Heart right ventricle (tissue), 16 donors: ENCODE results near the gene GMCL1. TPM values are rescaled to one million over a fixed set of nuclear protein-coding genes. Genes with fewer than 3 reads are reported as not detected.

Source experiments
- ATAC-seq, 8 donors: fragments of 200-7000 bp; cut with Tn5 transposase; one replicate each; pipeline ENCODE4 v1.9.1; 2020; ENCODE audit warnings: mild to moderate bottlenecking in 8 of 8, moderate library complexity in 8 of 8, moderate number of reproducible peaks in 1 of 8
- DNase-seq, 2 donors: peaks; one replicate each; pipeline ENCODE4 v3.0.0-alpha.2; 2020
- H3K27ac ChIP-seq, 10 donors: fragments of 200-600 bp; sonication (generic) in 2 of 10; one replicate each; pipeline versions ENCODE4 v1.5.0 to v1.8.0; 2020 to 2022; ENCODE audit warnings: mild to moderate bottlenecking in 3 of 10
- H3K27me3 ChIP-seq, 7 donors: fragments of 200-600 bp; one replicate each; pipeline ENCODE4 v1.8.0; 2021 to 2022; ENCODE audit warnings: mild to moderate bottlenecking in 2 of 7
- H3K36me3 ChIP-seq, 9 donors: fragments of 200-600 bp; sonication (generic) in 1 of 9; one replicate each; pipeline versions ENCODE4 v1.5.0 to v1.8.0; 2020 to 2022; ENCODE audit warnings: mild to moderate bottlenecking in 2 of 9
- H3K4me1 ChIP-seq, 9 donors: fragments of 200-600 bp; sonication (generic) in 1 of 9; one replicate each; pipeline versions ENCODE4 v1.5.0 to v1.8.0; 2020 to 2022; ENCODE audit warnings: mild to moderate bottlenecking in 4 of 9
- H3K4me3 ChIP-seq, 10 donors: fragments of 200-600 bp; sonication (generic) in 2 of 10; one replicate each; pipeline versions ENCODE4 v1.5.0 to v1.8.0; 2020 to 2022; ENCODE audit warnings: mild to moderate bottlenecking in 7 of 10, moderate library complexity in 2 of 10
- H3K9me3 ChIP-seq, 11 donors: fragments of 200-600 bp in 10 of 11; sonication (generic) in 2 of 11; one replicate each; pipeline versions ENCODE4 v1.5.0 to v1.8.0; 2013 to 2022; ENCODE audit warnings: mild to moderate bottlenecking in 2 of 11, control low read depth in 1 of 11, moderate library complexity in 1 of 11
- CTCF ChIP-seq, 9 donors: fragments of 200-600 bp; sonication (generic) in 2 of 9; IDR thresholded peaks; one replicate each; pipeline versions ENCODE4 v1.5.0 to v1.8.0; 2021 to 2022; ENCODE audit warnings: antibody characterized with exemption in 9 of 9, mild to moderate bottlenecking in 5 of 9, moderate library complexity in 1 of 9
- WGBS, 2 donors: extraction: QIAGEN DNeasy Blood & Tissue Kit; methylation state at CpG; one replicate each; pipeline ENCODE4 v1.1.7; 2013; ENCODE audit warnings: inconsistent platforms in 1 of 2; 5-methylcytosine and 5-hydroxymethylcytosine counted together
- intact Hi-C, 10 donors: fragments of 100-400 bp; cut with DNase I; formaldehyde crosslinking; loops; one replicate each; pipeline versions ENCODE4 v1.11.1 to v1.14.2; 2022
- polyA plus RNA-seq, 2 donors: library from polyadenylated mRNA; stranded (reverse); fragments of 200-250 nt; gene quantifications; one replicate each; pipeline ENCODE4 v1.2.3, GENCODE V29; 2013
- total RNA-seq, 10 donors: library from RNA; stranded (reverse); fragmentation: NEBNext Ultra II Directional in 3 of 10; extraction: Animal tissue kit (Norgen Biotek cat#: 25700) in 3 of 10; gene quantifications; one replicate each; pipeline versions ENCODE4 v1.2.1 to v1.2.4, GENCODE V29; 2021 to 2023
- donor health status: Arrhythmogenic right ventricular cardiomyopathy.
- donor health status: ischemic (EF 13 %, LVEDD 7.1; RV severe dilation, severe dysfunction).
- donor health status: healthy with polysubstance abuse.
- donor health status: DM: no; HTN: yes; CAD: no.
- donor health status: DM: no; HTN: no; CAD: no.
- donor health status: ischemic (EF 25% LVEDD 6.9; RV normal size, moderate dysfunction).
- donor health status: ischemic (EF 25% LVEDD 5.7; RV mildly dilated, moderate dysfunction).
- donor health status: healthy.
- donor health status: DM: yes; HTN: yes; CAD: no.
- donor health status: Ischemic cardiomyopathy.
- donor health status: ischemic (EF 35%, LVEDD 5.7; RV mildly dilated, moderate dysfunction).
- donor health status: nonischemic (EF 11% LVEDD 7.7; RV severe dilation, severe dysfunction).
- donor health status: DM: yes; HTN: yes; CAD: no.
- donor health status: PGD.
- donor health status: ischemic (EF 29% LVEDD 5.4; RV normal size, mild dysfunction).
- donor health status: nonischemic (EF 23%, LVEDD 6.1; RV moderate dilation, normal function).

The GMCL1 gene
- total and polyA plus RNA-seq, 12 donors, result 2.9 to 8.0 (median 4.8) TPM

- no peak for TF ChIP-seq CTCF (IDR thresholded peaks at IDR 0.05)
- WGBS, 2 donors, result 93 to 95% methylated on average over 16 of the region's 16 CpGs
- H3K4me1 ChIP-seq, result peaks cover 0 to 13% (median 0%) of the 10 kb centered on the region in 9 donors
- DNase-seq (no peak), ATAC-seq (no peak)
- H3K36me3 ChIP-seq, result peaks cover 0 to 88% (median 42%) of the 10 kb centered on the region in 9 donors
- H3K27ac ChIP-seq, result no peak overlapping the region
- H3K9me3 ChIP-seq, result no peaks in the 10 kb centered on the region
- no peak overlapping the region for H3K4me3 ChIP-seq
- H3K27me3 ChIP-seq, result no peaks in the 10 kb centered on the region
- intact Hi-C loops, result no loop called here
Measured at GRCh38 chr2:69807821-69808540, 21.5 kb upstream of the GMCL1 start.

GRCh38 chr2:69810550-69810949 is 18.9 kb upstream of the GMCL1 start:
- Histone ChIP-seq H3K9me3 (no peaks in the 10 kb centered on the region), H3K27me3 (no peaks in the 10 kb centered on the region), H3K4me3 (no peak overlapping the region), H3K27ac (no peak overlapping the region), H3K36me3 (peaks cover 0 to 93% (median 36%) of the 10 kb centered on the region in 9 donors), H3K4me1 (no peaks in the 10 kb centered on the region)
- no peak for DNase-seq
- 91 to 96% methylated on average over 6 of the region's 6 CpGs for WGBS, 2 donors
- intact Hi-C loops, result loop anchor here in 4 of 10 donors (10.0 kb wide), 3 partner anchors 46 to 256 kb away; no protein-coding TSS in a partner anchor
- TF ChIP-seq CTCF (IDR thresholded peaks at IDR 0.05), result no peak
- no peak for ATAC-seq

- no peak for ATAC-seq
- H3K36me3 ChIP-seq, result peaks cover 0 to 89% (median 35%) of the 10 kb centered on the region in 9 donors
- H3K27me3 ChIP-seq, result no peaks in the 10 kb centered on the region
- no peak overlapping the region for H3K4me3 ChIP-seq
- WGBS, 2 donors, result 91 to 92% methylated on average over 5 of the region's 5 CpGs
- H3K9me3 ChIP-seq, result no peaks in the 10 kb centered on the region
- intact Hi-C loops, result loop anchor here in 4 of 10 donors (10.0 kb wide), 3 partner anchors 46 to 256 kb away; no protein-coding TSS in a partner anchor
- H3K4me1 ChIP-seq, result peaks cover 0 to 2% (median 0%) of the 10 kb centered on the region in 9 donors
- no peak for DNase-seq
- no peak overlapping the region for H3K27ac ChIP-seq
- no peak for TF ChIP-seq CTCF (IDR thresholded peaks at IDR 0.05)
Measured at GRCh38 chr2:69811018-69811417, 18.4 kb upstream of the GMCL1 start.

GRCh38 chr2:69811591-69811990 is 17.9 kb upstream of the GMCL1 start:
- Histone ChIP-seq H3K4me1 (peaks cover 0 to 8% (median 0%) of the 10 kb centered on the region in 9 donors), H3K4me3 (no peak overlapping the region), H3K36me3 (peaks cover 0 to 83% (median 29%) of the 10 kb centered on the region in 9 donors), H3K27me3 (no peaks in the 10 kb centered on the region), H3K9me3 (no peaks in the 10 kb centered on the region), H3K27ac (no peak overlapping the region)
- DNase-seq, result no peak
- 94 to 96% methylated on average over 3 of the region's 3 CpGs for WGBS, 2 donors
- no peak for ATAC-seq
- TF ChIP-seq CTCF (IDR thresholded peaks at IDR 0.05), result no peak
- intact Hi-C loops, result loop anchor here in 4 of 10 donors (10.0 kb wide), 3 partner anchors 47 to 257 kb away; no protein-coding TSS in a partner anchor
